A549 (cell line): ENCODE results near the gene TM4SF4. TPM values are rescaled to one million over a fixed set of nuclear protein-coding genes. Genes with fewer than 3 reads are reported as not detected.
A peak's percentile ranks its signal among the peaks of the same experiment; 100 is the strongest.

Experiments
- ATAC-seq, 2 experiments: fragments of 200-7000 bp in 1 of 2; fragments of >200 bp in 1 of 2; cut with Nextera tagmentation in 1 of 2; cut with Tn5 transposase in 1 of 2; 3 replicates each; pipeline versions ENCODE4 v1.8.0 to v1.9.1; 2018 to 2020; ENCODE audit warnings: mild to moderate bottlenecking in 1 of 2, moderate library complexity in 1 of 2
- CTCF ChIA-PET: fragments of 300-600 bp; sonication (Branson Sonifier 250); formaldehyde crosslinking; extraction: SDS; loops from one replicate; lab custom pipeline; 2021; ENCODE audit warnings: antibody characterized with exemption, inconsistent platforms; lab: Yijun Ruan, JAX
- POLR2A ChIA-PET: fragments of 350-600 bp; formaldehyde crosslinking; extraction: SDS; loops from one replicate; lab custom pipeline; 2021; ENCODE audit warnings: antibody characterized with exemption, inconsistent platforms; lab: Yijun Ruan, JAX
- DNase-seq, 2 experiments: peaks; one replicate each; pipeline versions ENCODE4 v3.0.0 to v3.0.0-alpha.2; 2011 to 2016; ENCODE audit warnings: low read depth in 1 of 2, low spot score in 1 of 2
- FAIRE-seq: peaks from 2 replicates; lab custom pipeline; 2011; peaks lifted over from hg19 to GRCh38; lab: Jason Lieb, UNC
- H3K27ac ChIP-seq, 2 experiments: fragments of >200 bp; sonication (Bioruptor Twin); formaldehyde crosslinking; 3 replicates each; pipeline ENCODE4 v1.5.1; 2016 to 2017
- H3K4me1 ChIP-seq: fragments of >200 bp; sonication (Bioruptor Twin); formaldehyde crosslinking; 3 replicates; pipeline ENCODE4 v1.6.1; 2016
- H3K4me2 ChIP-seq: fragments of >200 bp; sonication (Bioruptor Twin); formaldehyde crosslinking; 3 replicates; pipeline ENCODE4 v1.6.1; 2016
- H3K4me3 ChIP-seq: fragments of >200 bp; sonication (Bioruptor Twin); formaldehyde crosslinking; 3 replicates; pipeline ENCODE4 v1.5.1; 2016
- H3K9me3 ChIP-seq: fragments of >200 bp; sonication (Bioruptor Twin); formaldehyde crosslinking; 3 replicates; pipeline ENCODE4 v1.6.1; 2016
- CBX2 ChIP-seq: fragments of 200-600 bp; sonication (generic); IDR thresholded peaks from 2 replicates; pipeline ENCODE4 v1.6.1; 2016; ENCODE audit warnings: low read depth, mild to moderate bottlenecking, borderline replicate concordance
- CHD4 ChIP-seq: fragments of 200-600 bp; sonication (generic); IDR thresholded peaks from 2 replicates; pipeline ENCODE4 v1.6.1; 2016; ENCODE audit warnings: antibody characterized with exemption, mild to moderate bottlenecking, borderline replicate concordance
- EP300 ChIP-seq, 2 experiments: fragments of >200 bp; sonication (Bioruptor Twin); formaldehyde crosslinking; IDR thresholded peaks; 2 replicates in 1 of 2; 3 replicates in 1 of 2; pipeline ENCODE4 v1.6.1; 2016 to 2017
- FOSL2 ChIP-seq, 2 experiments: fragments of 450-650 bp in 1 of 2; fragments of >200 bp in 1 of 2; sonication (Bioruptor Twin) in 1 of 2; formaldehyde crosslinking; IDR thresholded peaks; 2 replicates each; pipeline versions ENCODE4 v1.5.0 to v1.6.1; 2016 to 2020; ENCODE audit warnings: mild to moderate bottlenecking in 1 of 2, moderate library complexity in 1 of 2
- HDAC2 ChIP-seq: fragments of 200-600 bp; sonication (generic); IDR thresholded peaks from 2 replicates; pipeline ENCODE4 v1.6.1; 2016
- MAZ ChIP-seq: fragments of 150-350 bp; IDR thresholded peaks from 2 replicates; pipeline ENCODE4 v1.6.1; 2014; ENCODE audit warnings: antibody characterized with exemption, low read depth, low read length, borderline replicate concordance
- MYC ChIP-seq: IDR thresholded peaks from 2 replicates; pipeline ENCODE4 v1.6.1; 2012; ENCODE audit warnings: mild to moderate bottlenecking, inconsistent platforms, low read length, improper control_type of control experiment, borderline replicate concordance
- POLR2AphosphoS2 ChIP-seq: conservative IDR thresholded peaks from 2 replicates; pipeline ENCODE4 v1.6.1; 2012; ENCODE audit warnings: low read length, improper control_type of control experiment, inconsistent platforms
- RCOR1 ChIP-seq: fragments of 150-350 bp; IDR thresholded peaks from 2 replicates; pipeline ENCODE4 v1.6.1; 2014; ENCODE audit warnings: antibody characterized with exemption, low read length, low read depth
- RNF2 ChIP-seq: fragments of 200-600 bp; sonication (generic); IDR thresholded peaks from 2 replicates; pipeline ENCODE4 v1.6.1; 2016; ENCODE audit warnings: low read depth, mild to moderate bottlenecking, antibody characterized with exemption, moderate library complexity, borderline replicate concordance
- SMC3 ChIP-seq: fragments of >200 bp; sonication (Bioruptor Twin); formaldehyde crosslinking; IDR thresholded peaks from 3 replicates; pipeline ENCODE4 v1.6.1; 2018; ENCODE audit warnings: inconsistent platforms
- TFCP2L1 ChIP-seq: fragments of 250-450 bp; sonication (Bioruptor Pico); IDR thresholded peaks from 2 replicates; pipeline ENCODE4 v1.5.0; 2021; ENCODE audit warnings: mild to moderate bottlenecking
- ZNF302 ChIP-seq: fragments of 250-450 bp; sonication (Bioruptor Pico); IDR thresholded peaks from 2 replicates; pipeline ENCODE4 v1.9.0; 2021; ENCODE audit warnings: inconsistent platforms, mild to moderate bottlenecking, moderate library complexity
- ZSCAN20 ChIP-seq: fragments of 250-450 bp; sonication (Bioruptor Pico); IDR thresholded peaks from 2 replicates; pipeline ENCODE4 v1.8.0; 2022; ENCODE audit warnings: mild to moderate bottlenecking, moderate library complexity
- WGBS: methylation state at CpG from one replicate; pipeline ENCODE4 v1.1.6; 2017; ENCODE audit errors: missing lambda C conversion rate; 5-methylcytosine and 5-hydroxymethylcytosine counted together
- polyA plus RNA-seq, 4 experiments: library from polyadenylated mRNA; depleted of rRNA in 3 of 4; stranded (reverse); fragments of >200 nt; fragmentation: RNase III in 1 of 4; extraction: RNeasy Plus Mini Kit Qiagen cat#74134 plus additional on column Dnase treatment in 1 of 4; gene quantifications; 2 replicates in 3 of 4; 3 replicates in 1 of 4; pipeline ENCODE4 v1.2.3, GENCODE V29; 2011 to 2017
- TF ChIP-seq, protein P1 (sequence below): fragments of >200 bp; sonication (Bioruptor Twin); formaldehyde crosslinking; IDR thresholded peaks from 3 replicates; pipeline ENCODE4 v1.6.1; 2016
- TF ChIP-seq, protein P2 (sequence below): fragments of 250-450 bp; sonication (Bioruptor Pico); IDR thresholded peaks from 2 replicates; pipeline ENCODE4 v1.5.0; 2021; ENCODE audit warnings: mild to moderate bottlenecking, moderate library complexity, borderline replicate concordance
- TF ChIP-seq, protein P3 (sequence below): fragments of >200 bp; sonication (Bioruptor Twin); formaldehyde crosslinking; IDR thresholded peaks from 2 replicates; pipeline ENCODE4 v1.6.1; 2016

Gene TM4SF4
- polyA plus RNA-seq, 2 of the 4 experiments (the other 2 are of a cell fraction), result 17.4 to 45.2 TPM

DNA sequence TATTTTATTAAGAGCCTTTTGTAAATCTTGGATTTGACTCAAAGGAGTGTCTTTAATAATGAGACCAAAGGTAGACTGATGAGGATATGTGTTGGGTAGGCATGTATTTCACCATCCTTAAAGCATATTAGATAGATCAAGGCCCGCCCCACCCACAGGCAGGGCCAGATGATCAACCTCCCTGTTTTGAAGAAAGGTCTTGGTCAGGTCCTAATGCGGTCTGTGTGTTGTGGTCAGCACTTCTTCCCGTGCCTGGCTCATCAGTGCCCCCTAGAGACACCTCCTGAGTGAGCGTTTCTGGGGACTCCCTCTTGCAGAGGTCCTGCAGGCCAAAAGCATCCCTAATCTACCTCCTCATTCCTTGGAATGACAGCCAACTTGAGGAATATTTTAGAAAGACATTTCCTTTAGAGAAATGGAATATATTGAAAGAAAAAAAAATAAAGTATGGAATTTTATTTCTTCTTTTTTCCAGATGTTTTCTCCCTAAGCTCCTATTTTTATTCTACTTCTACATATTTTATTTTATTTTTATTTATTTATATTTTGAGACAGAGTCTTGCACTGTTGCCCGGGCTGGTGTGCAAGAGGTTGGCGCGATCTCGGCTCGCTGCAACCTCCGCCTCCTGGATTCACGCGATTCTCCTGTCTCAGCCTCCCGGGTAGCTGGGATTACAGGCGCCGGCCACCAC is 6.0 kb downstream of the TM4SF4 start (continued):
- TF ChIP-seq RCOR1 (peak; percentile 60; the same call in 1 of the 2 replicates), CBX2 (no peak)

DNA sequence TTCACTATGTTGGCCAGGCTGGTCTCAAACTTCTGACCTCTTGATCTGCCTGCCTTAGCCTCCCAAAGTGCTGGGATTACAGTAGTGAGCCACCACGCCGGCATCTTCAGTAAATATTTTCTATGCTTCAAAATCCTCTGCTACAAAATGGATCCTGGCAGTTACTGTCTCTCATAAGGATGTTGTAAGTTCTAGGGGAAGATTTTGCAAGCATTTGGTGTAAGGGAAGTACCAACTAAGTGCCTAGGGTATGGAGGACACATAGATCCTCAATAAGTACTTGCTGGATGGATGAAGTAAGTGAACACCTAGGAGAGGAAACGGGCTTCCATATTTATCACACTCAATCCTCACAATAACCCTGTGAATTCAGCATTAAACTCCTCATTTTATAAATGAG is 6.6 kb downstream of the TM4SF4 start:
- POLR2A ChIA-PET, result no interaction called here
- TF ChIP-seq RCOR1, result no peak
- no peak for TF ChIP-seq EP300 (IDR thresholded peaks at IDR 0.05)
- TF ChIP-seq ZSCAN20 (CRISPR knock-in tag), result no peak
- TF ChIP-seq CHD4, result no peak
- no peak overlapping the region for H3K4me3 ChIP-seq
- DNase-seq (no peak), FAIRE-seq (no peak), ATAC-seq (no peak)
- peaks cover 40% of the 10 kb centered on the region for H3K4me1 ChIP-seq
- H3K4me2 ChIP-seq, result no peak overlapping the region
- 91% methylated on average over 3 of the region's 3 CpGs for WGBS
- CTCF ChIA-PET, result interaction anchor here (0.6 to 4.5 kb wide), 38 partner anchors 10 to 567 kb away, joined by 3 to 52 read pairs (median 4); partner anchors contain the start of genes TM4SF1 and TM4SF18
- no peaks in the 10 kb centered on the region for H3K9me3 ChIP-seq
- peak overlapping the region; percentile 27 to 70; a peak in 5 of 6 replicates for H3K27ac ChIP-seq

DNA sequence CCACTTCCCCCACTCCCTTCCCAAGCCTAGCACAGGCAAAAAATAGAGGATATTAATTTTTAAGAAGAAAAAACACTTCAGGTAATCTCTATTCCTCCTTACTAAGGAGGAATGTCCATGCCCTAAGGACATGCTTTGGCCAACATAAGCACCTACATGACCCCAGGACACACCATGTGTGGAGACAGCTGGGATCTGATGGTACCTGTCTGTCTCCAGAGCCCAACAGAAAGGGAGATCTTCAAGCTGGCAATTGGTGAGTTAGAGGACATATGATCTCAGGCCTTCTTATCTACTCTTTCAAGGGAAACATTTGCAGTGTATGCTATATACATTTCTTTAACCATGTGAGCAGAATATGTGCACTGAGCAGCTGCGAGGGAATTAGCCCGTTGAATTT is 7.0 kb downstream of the TM4SF4 start:
- Histone ChIP-seq H3K4me2 (no peak overlapping the region), H3K4me3 (no peak overlapping the region), H3K4me1 (peaks cover 36% of the 10 kb centered on the region), H3K27ac (peak overlapping the region; percentile 27 to 70; a peak in 5 of 6 replicates), H3K9me3 (no peaks in the 10 kb centered on the region)
- 90% methylated on average over 2 of the region's 2 CpGs for WGBS
- CTCF ChIA-PET, result interaction anchor here (0.9 to 4.5 kb wide), 17 partner anchors 10 to 526 kb away, joined by 3 to 52 read pairs (median 4); no protein-coding TSS in a partner anchor
- ATAC-seq (no peak), FAIRE-seq (no peak), DNase-seq (no peak)
- POLR2A ChIA-PET, result no interaction called here
- TF ChIP-seq SMC3 (no peak), ZNF302 (CRISPR knock-in tag) (no peak), MYC (no peak), TFCP2L1 (no peak), CBX2 (no peak), RNF2 (no peak), POLR2AphosphoS2 (no peak), MAZ (no peak)
- TF ChIP-seq, protein P1, sequence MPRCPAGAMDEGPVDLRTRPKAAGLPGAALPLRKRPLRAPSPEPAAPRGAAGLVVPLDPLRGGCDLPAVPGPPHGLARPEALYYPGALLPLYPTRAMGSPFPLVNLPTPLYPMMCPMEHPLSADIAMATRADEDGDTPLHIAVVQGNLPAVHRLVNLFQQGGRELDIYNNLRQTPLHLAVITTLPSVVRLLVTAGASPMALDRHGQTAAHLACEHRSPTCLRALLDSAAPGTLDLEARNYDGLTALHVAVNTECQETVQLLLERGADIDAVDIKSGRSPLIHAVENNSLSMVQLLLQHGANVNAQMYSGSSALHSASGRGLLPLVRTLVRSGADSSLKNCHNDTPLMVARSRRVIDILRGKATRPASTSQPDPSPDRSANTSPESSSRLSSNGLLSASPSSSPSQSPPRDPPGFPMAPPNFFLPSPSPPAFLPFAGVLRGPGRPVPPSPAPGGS, result no peak
- TF ChIP-seq, protein P2, sequence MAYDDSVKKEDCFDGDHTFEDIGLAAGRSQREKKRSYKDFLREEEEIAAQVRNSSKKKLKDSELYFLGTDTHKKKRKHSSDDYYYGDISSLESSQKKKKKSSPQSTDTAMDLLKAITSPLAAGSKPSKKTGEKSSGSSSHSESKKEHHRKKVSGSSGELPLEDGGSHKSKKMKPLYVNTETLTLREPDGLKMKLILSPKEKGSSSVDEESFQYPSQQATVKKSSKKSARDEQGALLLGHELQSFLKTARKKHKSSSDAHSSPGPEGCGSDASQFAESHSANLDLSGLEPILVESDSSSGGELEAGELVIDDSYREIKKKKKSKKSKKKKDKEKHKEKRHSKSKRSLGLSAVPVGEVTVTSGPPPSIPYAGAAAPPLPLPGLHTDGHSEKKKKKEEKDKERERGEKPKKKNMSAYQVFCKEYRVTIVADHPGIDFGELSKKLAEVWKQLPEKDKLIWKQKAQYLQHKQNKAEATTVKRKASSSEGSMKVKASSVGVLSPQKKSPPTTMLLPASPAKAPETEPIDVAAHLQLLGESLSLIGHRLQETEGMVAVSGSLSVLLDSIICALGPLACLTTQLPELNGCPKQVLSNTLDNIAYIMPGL, result no peak
- TF ChIP-seq, protein P3, sequence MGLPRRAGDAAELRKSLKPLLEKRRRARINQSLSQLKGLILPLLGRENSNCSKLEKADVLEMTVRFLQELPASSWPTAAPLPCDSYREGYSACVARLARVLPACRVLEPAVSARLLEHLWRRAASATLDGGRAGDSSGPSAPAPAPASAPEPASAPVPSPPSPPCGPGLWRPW, result no peak

DNA sequence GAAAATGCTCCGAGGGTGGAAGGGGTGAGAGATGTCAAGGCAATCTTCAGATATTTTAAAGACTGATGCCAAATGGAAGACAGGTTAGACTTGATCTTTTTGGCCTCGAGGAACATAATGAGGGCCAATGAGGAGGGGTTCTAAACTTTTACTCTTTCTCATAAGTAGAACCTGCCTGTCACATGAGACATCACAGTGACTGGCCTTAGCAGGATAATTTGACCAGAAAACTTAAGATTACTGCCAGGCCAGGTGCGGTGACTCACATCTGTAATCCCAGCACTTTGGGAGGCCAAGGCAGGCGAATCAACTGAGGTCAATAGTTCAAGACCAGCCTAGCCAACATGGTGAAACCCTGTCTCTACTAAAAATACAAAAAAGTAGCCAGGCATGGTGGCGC is 12.2 kb downstream of the TM4SF4 start:
- H3K4me3 ChIP-seq, result no peak overlapping the region
- CTCF ChIA-PET, result interaction anchor here (0.8 to 1.7 kb wide), 4 partner anchors 8 to 284 kb away, joined by 3 to 7 read pairs (median 4); no protein-coding TSS in a partner anchor
- no peak for ATAC-seq
- no peak for TF ChIP-seq FOSL2 (IDR thresholded peaks at IDR 0.05)
- TF ChIP-seq FOSL2 (CRISPR knock-in tag; IDR thresholded peaks at IDR 0.05), result 0 out of 2 replicates have a peak, but pooled peaks have one; percentile 3
- no peak for TF ChIP-seq HDAC2
- TF ChIP-seq, all 56 proteins: peak for 1
- Histone ChIP-seq H3K4me1 (no peaks in the 10 kb centered on the region; the same call in 2 of the 3 replicates), H3K27ac (0 out of 6 replicates have a peak overlapping the region, but pooled peaks of 1 of the 2 experiments have one; percentile 3), H3K9me3 (no peaks in the 10 kb centered on the region), H3K4me2 (no peak overlapping the region)
- POLR2A ChIA-PET, result no interaction called here
- DNase-seq (no peak), FAIRE-seq (no peak)
- WGBS, result 75% methylated on average over 5 of the region's 5 CpGs
